GM11168 (cell line): Measurements from ENCODE around the gene C1orf232.

Source experiments
- in situ Hi-C: fragments of 300-500 bp; cut with MboI; formaldehyde crosslinking; loops from one replicate; pipeline ENCODE4 v1.12.0; 2022; ENCODE audit warnings: low sequenced_read_pairs; ENCODE audit not compliant: unreplicated experiment

Gene C1orf232

DNA sequence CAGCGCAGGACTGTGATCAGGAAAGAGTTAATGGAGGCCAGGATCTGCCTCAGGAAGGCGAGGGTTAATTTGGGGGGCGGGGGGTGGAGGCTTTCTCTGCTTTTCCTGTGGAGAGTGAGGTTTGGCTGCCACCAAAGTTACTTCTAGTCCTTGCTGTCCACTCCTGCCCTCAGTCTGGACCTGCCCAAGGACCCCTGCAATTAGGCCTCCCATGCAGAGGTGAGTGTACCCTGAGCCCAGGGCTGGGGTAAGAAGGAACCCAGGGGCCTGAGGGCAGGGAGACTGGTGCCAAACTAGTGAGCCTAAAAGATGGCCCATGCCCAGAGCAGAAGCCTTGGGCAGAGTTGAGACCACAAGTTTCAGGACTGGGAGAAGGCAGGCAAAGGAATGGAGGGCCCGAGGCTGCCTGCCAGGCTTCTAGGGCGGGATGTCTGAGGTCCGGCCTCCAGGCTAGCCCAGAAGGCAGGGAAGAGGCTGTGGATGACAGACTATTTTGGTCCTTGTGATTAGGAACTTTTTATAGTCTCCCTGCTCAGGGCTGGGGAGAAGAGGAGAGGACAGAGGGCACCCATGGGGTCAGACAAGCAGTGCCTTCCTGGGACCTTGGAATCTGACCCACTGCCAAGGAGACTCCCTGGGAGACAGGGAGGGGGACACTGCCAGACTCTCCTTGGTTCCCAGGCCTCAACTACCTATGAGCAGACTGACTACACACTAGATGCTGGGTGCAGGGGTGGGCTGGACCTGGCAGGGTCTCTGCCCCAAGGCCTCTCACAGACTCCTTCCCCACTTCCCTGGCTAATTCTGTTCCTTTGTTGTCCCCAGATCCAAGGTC is 9.6 kb downstream of the C1orf232 start, which contains the start of gene FAM110D:
Gene FAM110D, plus strand, starts transcription at position 172 of the 835 bp plus-strand sequence. CDS start 2,213 bp downstream, outside the sequence.
- in situ Hi-C loops, result no loop called here

DNA sequence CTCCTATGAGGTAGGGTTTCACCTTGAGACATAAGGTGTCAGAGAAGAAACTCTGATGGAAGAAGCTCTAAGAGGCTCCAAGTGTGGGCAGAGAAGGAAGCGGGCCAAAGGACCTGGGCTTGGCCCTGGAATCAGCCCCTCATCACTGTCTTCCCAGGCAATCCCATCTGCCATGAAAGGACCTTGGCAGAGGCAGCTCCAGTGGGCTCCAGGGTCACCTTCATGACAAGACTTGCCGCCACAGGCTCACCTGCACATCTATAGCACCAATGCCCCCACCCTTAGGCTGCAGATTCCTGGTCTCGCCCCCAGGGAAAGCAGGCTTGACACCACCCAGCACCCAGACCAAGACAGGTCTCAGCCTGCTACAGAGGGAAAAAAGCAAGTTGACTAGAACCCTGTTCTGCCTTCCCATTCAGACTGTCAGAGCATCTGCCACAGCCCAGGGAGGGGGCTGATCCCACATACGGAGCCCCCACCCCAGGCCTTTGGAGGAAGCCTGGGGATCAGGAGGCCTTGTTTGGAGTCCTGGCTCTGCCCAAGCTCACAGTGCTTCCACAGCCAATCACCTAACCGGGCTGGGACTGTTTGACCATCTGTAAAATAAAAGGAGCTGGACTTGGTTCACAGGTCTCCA is 10.4 kb downstream of the C1orf232 start:
- in situ Hi-C loops, result no loop called here

DNA sequence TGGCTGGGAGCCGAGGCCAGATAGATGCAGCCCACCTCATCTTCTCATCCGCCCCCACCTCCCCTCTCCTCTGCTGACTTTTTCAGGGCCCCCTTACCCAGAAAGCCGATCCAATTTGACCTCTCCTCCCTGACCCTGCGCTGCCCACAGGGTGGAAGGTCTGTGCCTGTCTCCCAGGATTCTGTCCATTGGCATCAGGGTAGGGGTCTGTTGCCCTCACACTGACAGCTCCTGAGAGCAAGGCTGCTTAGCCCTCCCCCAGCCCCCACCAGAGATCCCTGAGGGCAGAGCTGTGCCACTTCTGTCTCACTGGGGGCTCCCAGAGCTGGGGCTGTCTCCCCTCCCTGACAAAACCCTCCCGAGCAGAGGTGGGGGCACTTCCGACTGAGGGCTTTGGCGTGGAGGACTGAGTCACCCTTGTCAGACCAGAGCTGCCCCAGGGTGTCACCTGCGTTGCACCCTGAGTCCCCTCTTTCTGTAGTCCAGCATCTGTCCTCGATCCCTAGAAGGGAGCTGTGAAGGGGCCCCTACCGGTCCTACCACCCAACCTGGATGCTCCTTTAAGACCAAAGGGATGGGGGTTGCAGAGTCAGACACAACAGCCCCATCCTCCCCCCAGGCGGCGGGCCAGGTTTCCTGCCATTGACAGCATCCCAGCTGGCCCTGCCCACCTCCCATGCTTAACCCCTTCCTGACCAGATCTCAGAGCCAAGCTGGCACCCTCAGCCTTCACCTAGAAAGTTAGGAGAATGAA is 12.3 kb downstream of the C1orf232 start:
- in situ Hi-C loops, result no loop called here

DNA sequence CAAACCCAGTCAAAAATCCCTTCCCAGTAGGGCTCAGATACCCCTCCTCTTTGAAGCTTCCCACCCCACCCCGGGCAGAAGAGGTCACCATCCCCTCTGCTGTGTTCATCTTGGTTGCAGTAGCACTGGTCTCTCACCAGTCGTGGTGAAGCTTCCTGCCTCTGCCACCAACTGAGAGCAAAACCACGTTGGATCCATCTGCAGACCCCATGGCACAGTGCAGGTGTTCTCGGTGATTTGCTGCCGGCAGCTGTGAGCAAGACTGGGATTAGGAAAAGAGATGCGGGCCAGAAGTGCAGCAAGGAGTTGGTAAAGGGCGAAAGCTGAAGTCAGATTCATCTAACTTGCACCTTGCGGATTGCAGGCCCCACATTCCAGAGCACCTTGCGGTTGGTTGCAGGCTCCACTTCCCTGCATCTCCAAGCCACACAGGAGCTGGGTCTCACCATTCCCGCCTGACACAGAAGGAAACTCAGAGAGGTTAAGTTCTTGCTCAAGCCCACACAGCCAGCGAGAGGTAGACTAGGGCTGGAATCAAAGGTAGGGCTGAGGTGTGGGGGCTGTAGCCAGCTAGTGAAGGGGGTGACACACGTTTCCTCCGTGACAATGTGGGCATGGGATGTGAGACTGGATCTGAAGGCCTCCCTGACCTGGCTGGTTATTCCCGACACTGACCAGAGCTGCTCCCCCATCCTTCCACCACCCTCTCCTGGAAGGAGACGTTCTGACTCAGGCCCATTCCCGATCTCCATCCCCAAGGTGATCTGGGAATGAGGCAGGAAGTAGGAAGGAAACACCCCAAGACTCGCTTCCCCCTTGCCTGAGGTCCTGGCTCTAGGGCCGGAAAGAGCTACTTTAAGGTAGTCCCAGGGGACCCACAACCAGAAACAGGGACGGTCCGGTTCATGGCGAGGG is 13.1 kb downstream of the C1orf232 start:
- in situ Hi-C loops, result no loop called here

DNA sequence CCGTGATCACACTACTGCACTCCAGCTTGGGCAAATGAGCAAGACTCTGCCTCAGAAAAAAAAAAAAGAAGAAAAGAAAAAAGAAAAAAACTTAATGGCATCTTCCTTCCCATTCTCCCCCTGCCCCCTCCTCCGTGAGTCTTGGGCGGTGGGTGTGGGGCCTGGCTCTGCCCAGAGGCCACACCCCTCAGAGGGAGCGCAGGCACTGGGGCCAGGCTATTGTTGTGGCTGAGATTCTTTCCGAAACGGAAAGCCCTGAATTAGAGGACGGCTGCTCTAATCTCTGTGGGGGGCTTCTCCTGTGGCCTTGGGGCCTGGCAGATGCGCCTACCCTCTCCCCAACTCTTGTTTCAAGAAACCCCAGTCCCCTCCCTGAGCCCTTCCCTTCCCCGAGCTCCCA is 14.0 kb downstream of the C1orf232 start:
- in situ Hi-C loops, result no loop called here

DNA sequence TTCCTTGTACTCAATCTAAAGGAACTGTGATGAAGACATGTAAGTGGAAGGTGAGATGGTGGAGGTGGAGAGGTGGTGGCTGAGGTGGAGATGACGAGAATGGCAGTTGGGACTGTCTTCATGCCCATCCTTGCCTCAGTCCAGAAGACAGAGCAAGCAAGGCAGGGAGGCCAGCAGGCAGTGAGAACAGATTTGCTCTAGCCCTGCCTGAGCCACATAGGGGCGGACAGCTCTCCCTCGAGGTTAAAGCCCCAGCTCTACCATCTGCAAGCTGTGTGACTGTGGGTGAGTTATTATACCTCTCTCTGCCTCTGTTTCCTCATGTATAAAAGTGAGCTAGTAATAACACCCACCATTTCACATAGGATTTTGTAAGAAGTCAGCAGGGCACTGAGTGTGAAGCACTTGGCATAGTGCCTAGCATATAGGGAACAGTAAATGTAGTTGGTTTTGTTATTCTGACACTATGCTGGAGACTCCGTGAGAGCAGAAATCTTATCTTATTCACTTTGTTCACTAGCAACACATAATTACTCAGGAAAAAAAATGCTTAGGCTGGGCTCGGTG is 14.7 kb downstream of the C1orf232 start:
- in situ Hi-C loops, result no loop called here

DNA sequence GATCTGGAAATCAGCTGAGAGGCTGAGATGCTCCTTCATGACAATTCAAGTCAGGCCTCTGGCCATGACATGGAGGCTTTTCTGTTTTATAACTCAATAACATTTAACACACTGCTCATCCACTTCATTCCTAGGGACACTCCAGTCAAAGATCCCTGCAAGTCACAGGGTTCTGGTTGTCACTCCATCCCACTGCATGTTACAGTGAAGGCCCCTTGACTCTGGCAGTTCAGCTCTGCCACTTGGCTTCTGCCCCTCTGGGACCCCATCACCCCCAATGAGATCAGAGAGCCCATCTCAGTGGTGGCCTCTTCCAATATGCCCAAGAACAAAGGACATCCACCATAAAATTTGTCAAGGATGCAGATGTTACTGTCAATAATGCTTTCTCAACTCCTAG is 19.9 kb downstream of the C1orf232 start:
- in situ Hi-C loops, result loop anchor here (5.0 kb wide), 1 partner anchor 42 kb away; no protein-coding TSS in a partner anchor

DNA sequence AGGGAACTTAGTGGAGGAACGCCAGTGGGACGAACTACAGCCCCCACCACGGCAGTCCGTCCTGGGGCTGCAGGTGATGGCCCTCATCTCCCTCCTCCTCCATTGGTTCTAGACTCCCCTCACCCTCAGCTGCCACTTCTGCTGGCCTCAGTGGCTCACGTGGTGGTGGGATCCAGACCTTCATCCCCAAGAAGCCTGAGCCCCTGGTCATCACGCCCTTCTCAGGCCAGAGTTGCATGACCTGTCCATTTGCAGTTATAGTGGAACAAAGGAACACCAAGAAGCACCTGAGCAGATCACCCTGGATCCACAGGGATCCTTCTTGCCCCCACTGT is 22.8 kb downstream of the C1orf232 start:
- in situ Hi-C loops, result loop anchor here (5.0 kb wide), 1 partner anchor 39 kb away; no protein-coding TSS in a partner anchor

DNA sequence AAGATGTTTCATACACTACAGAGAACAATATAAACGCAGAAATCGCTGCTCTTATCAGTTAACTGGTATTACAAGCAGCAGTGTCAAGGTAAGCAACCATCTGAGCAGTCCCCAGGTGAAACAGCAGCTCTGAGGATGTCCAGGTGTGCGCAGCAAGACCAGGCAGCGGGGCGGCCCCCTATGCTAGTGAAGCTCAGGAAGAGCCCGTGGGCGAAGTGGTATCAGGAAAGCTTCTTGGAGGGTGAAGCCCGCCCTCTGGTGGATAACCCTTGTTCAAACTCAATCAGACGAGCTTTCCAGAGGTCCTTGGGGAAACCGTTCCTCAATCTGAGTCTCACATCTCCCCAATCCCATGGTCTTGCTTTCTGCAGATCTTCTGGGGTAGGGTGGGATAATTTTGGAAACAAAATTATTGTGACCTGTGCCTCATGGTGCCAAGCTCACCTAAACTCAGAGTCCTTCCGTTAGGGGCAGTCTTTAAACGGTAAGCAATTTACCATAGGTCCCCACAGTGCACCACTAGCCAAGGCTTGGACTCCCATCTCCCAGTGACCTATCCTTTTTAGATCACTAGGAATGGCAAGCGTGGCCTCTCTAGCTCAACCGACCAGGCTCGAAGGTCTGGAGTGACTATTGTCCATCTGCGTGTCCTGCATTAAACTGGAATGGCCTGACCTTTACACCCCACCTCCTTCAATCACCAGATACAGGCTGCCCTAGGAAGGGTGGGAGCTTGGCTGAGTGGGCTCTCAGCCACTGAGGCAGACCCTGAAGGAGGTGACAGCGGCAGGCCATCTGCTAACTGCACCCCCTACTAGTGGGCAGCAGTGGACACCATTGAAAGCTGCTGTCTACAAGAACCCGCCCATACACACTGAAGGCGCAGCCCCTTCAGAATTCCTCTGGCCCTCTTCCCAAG is 23.5 kb downstream of the C1orf232 start:
- in situ Hi-C loops, result loop anchor here (5.0 kb wide), 1 partner anchor 38 kb away; no protein-coding TSS in a partner anchor

DNA sequence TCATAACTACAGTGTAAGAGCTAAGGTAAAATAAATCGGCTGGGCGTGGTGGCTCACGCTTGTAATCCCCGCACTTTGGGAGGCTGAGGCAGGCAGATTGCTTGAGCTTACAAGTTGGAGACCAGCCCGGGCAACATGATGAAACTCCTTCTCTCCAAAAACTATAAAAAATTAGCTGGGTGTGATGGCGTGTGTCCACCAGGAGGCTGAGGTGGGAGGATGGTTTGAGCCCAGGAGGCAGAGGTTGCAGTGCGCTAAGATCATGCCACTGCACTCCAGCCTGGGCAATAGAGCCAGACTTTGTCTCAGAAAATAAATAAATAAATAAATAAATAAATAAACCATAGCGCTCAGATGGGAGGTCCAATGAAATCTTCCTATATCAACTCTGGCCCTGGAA is 26.6 kb downstream of the C1orf232 start:
- in situ Hi-C loops, result no loop called here

DNA sequence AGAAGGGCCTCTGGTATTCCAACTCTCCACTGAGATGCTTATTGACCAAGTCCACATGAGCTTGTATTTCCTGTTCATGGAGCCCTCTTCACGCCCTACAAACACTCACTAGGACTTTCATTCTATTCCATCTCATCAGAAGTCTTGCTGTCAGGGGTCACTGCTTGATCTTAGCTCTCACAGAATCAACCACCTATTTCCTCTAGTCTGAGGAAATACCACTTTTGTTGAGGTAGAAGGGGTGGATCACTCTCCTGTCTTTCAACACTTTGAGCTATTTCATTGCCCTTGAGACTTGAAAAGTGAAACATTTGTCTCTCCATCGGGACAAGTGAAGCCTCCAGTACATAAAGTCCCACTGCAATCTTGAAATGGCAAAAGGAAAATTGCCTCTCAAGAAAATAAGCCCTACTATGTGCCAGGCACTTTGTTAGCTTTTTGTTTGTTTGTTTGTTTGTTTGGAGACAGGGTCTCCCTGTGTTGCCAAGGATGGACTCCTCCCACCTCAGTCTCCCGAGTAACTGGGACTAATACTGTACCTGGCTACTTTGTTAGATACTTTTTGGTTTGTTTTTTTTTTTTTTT is 29.7 kb downstream of the C1orf232 start:
- in situ Hi-C loops, result no loop called here

DNA sequence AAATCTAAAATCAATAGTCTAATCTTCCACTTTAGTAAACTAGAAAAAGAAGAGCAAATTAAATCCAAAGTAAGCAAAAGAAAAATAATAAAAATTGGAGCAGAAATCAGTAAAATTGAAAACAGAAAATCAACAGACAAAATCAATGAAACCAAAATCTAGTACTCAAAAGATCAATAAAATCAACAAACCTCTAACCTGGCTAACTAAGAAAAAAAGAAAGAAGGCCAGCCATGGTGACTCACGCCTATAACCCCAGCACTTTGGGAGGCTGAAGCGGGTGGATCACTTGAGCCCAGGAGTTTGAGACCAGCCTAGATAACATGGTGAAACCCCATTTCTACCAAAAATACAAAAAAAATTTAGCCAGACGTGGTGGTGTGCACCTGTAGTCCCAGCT is 34.3 kb downstream of the C1orf232 start:
- in situ Hi-C loops, result no loop called here

DNA sequence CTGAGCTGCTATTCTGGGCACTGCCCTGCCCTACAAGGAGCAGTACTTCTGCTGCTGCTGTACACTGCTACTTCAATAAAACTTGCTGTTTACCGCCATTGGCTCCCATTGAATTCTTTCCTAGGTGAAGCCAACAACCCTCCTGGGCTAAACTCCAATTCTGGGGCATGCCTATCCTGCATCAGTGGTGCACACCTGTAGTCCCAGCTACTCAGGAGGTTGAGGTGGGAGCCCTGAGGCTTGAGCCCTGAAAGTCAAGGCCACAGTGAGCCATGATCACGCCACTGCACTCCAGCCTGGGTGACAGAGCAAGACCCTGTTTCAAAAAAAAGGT is 36.0 kb downstream of the C1orf232 start:
- in situ Hi-C loops, result no loop called here

DNA sequence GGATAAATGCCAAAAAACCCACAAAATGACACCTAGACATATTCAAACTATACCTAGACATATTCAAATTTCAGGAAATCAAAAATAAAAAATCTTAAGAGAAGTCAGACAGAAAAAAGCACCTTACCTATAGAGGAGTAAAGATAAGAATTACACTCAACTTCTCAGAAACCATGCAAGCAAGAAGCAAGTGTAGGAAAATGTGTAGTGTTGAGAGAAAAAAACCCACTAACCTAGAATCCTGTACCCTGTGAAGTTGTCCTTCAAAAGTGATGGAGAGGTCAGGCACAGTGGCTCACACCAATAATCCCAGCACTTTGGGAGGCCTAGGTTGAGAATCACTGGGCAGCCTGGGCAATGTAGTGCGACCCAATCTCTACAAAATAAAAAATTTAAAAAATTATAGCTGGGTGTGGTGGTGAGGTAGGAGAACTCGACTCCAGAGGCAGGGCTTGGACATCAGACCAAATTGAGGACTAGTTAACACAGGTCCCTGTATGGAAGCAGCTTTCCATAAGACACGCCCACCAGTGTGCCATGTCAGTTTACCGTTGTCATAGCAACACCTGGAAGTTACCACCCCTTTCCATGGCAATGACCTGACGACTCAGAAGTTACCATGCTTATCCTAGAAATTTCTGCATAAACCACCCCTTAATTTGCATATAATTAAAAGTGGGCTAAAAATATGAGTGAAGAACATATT is 36.5 kb downstream of the C1orf232 start:
- in situ Hi-C loops, result no loop called here

DNA sequence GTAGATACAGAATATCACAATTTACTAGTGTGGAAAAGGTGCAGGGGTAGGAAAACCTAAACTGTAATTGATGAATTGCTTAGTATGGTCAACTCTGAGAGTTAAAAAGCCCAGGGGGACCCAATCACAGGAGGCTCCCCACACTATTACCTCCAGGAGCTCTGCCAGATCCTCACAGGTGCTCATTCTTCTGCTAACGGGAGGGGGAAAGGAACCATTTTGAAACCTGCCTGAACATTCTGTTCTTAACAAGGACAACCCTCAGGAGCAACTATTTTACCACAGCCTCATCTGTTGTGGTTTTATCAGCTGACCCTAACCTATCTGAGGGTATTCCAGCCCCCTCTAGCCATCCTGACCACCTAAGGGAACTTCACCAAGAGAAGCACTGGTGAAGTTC is 38.1 kb downstream of the C1orf232 start:
- in situ Hi-C loops, result no loop called here

DNA sequence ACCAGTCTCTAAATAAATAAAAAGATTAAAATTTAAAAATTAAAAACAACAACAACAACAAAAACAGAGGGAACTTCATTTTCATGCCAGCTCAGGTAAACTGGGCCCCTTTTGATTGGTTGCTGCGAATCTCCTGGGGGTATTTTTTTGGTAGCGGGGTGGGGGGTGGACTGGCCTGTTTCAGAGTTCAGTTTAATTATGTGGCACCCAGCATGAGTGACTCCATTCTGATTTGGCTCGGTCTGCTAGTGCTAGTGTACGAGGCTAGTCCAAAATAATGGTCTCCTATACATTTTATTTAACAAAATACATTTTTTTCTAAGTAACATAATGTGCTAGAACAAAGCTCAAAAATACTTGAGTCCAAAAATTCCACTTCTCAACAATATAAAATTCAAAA is 39.0 kb downstream of the C1orf232 start:
- in situ Hi-C loops, result no loop called here

DNA sequence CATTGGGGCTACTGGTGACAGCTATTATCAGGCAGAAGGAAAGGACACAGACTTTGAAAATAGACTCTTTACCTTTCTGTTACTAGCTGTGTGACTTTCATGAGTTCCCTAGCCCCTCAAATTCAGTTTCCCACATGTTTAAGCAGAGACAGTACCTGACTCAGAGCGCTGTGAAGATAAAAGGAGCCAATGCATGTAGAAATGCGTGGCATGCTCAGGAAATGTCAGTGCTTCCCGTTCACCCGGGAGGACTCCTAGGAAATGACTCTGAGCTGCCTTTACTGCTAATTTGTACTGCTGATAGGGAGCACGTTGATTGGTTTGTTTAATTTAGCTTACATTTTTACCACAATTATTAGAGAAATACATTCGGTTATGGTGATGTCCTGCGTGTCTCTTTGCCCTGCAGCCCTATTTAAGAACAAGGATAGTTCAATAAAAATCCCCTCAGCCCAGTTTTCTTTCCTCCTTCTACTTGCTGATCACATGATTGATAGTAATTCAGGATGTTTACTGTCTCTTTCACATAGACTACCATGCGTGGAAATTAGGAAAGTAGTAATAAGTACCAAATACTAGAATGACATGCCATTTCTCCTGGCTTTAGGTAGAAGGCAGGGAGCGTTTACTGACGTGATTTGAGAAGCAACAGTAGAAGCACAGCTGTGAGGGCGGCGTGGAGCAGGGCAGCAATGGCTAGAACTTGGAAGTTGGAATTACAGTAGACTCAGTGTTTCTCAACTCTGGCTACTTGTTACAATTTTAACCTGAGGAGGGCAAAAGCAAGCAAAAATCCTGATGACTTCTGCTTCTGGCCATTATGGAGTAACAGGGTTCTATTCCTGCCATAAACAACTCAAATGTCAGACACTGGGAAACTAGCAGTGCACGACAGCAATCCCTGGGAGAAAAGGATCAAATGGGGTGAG is 41.3 kb downstream of the C1orf232 start:
- in situ Hi-C loops, result no loop called here
